ENCODE results near the gene DCC. TPM values are rescaled to one million over a fixed set of nuclear protein-coding genes. Genes with fewer than 3 reads are reported as not detected.
A peak's percentile ranks its signal among the peaks of the same experiment; 100 is the strongest.

DCC gene
- total and polyA plus RNA-seq, 4 donors = 0.16 to 5.3 (median 2.5) TPM

GRCh38 chr18:52334896-52335295, 5.1 kb upstream of the DCC start:
- no peak for TF ChIP-seq CTCF (IDR thresholded peaks at IDR 0.05; ENCODE audit: control extremely low read depth, extremely low read depth)
- Histone ChIP-seq H3K27me3 (ENCODE audit: control insufficient read depth in 3 of 3, insufficient read depth in 3 of 3, low read length in 2 of 3) (peaks cover 0 to 20% (median 9%) of the 10 kb centered on the region in 3 donors), H3K4me3 (no peak overlapping the region), H3K9ac (ENCODE audit: insufficient read depth in 1 of 2, low read length in 2 of 2) (no peak overlapping the region), H3K4me1 (ENCODE audit: control insufficient read depth in 5 of 5, insufficient read depth in 5 of 5, low read length in 5 of 5) (peaks cover 0 to 4% (median 0%) of the 10 kb centered on the region in 5 donors), H3K36me3 (ENCODE audit: control insufficient read depth in 4 of 4, insufficient read depth in 4 of 4, low read length in 4 of 4) (no peaks in the 10 kb centered on the region), H3K27ac (ENCODE audit: low read depth in 1 of 2, low read length in 1 of 2) (no peak overlapping the region), H3K9me3 (ENCODE audit: control insufficient read depth in 4 of 4, insufficient read depth in 3 of 4, low read length in 3 of 4) (peaks cover 0 to 11% (median 0%) of the 10 kb centered on the region in 4 donors)
- no peak for DNase-seq
- 71 to 77% methylated on average over 1 of the region's 1 CpG for WGBS, 2 donors
- ATAC-seq (ENCODE audit: insufficient read depth, low FRiP score) = no peak

- Histone ChIP-seq H3K4me1 (ENCODE audit: control insufficient read depth in 5 of 5, insufficient read depth in 5 of 5, low read length in 5 of 5) (peaks cover 0 to 23% (median 0%) of the 10 kb centered on the region in 5 donors), H3K9me3 (ENCODE audit: control insufficient read depth in 4 of 4, insufficient read depth in 3 of 4, low read length in 3 of 4) (peaks cover 0 to 11% (median 2%) of the 10 kb centered on the region in 4 donors), H3K4me3 (no peak overlapping the region), H3K9ac (ENCODE audit: insufficient read depth in 1 of 2, low read length in 2 of 2) (no peak overlapping the region), H3K27me3 (ENCODE audit: control insufficient read depth in 3 of 3, insufficient read depth in 3 of 3, low read length in 2 of 3) (peaks cover 7 to 44% (median 27%) of the 10 kb centered on the region in 3 donors), H3K36me3 (ENCODE audit: control insufficient read depth in 4 of 4, insufficient read depth in 4 of 4, low read length in 4 of 4) (no peaks in the 10 kb centered on the region), H3K27ac (ENCODE audit: low read depth in 1 of 2, low read length in 1 of 2) (no peak overlapping the region)
- TF ChIP-seq CTCF (IDR thresholded peaks at IDR 0.05; ENCODE audit: control extremely low read depth, extremely low read depth) = no peak
- no peak for ATAC-seq (ENCODE audit: insufficient read depth, low FRiP score)
- no peak for DNase-seq
- WGBS, 2 donors = 89 to 100% methylated on average over 1 of the region's 1 CpG
Observed at GRCh38 chr18:52337276-52337675, 2.7 kb upstream of the DCC start.

- no peak overlapping the region for H3K27ac ChIP-seq (ENCODE audit: low read depth in 1 of 2, low read length in 1 of 2)
- peaks cover 0 to 30% (median 0%) of the 10 kb centered on the region in 5 donors for H3K4me1 ChIP-seq (ENCODE audit: control insufficient read depth in 5 of 5, insufficient read depth in 5 of 5, low read length in 5 of 5)
- H3K9me3 ChIP-seq (ENCODE audit: control insufficient read depth in 4 of 4, insufficient read depth in 3 of 4, low read length in 3 of 4) = peaks cover 0 to 11% (median 2%) of the 10 kb centered on the region in 4 donors
- DNase-seq (peak in 2 of 3 donors; percentile 16 to 31), ATAC-seq (ENCODE audit: insufficient read depth, low FRiP score) (no peak)
- no peak overlapping the region for H3K4me3 ChIP-seq
- WGBS, 2 donors = 4% methylated on average over 32 of the region's 32 CpGs
- H3K27me3 ChIP-seq (ENCODE audit: control insufficient read depth in 3 of 3, insufficient read depth in 3 of 3, low read length in 2 of 3) = peaks cover 7 to 64% (median 35%) of the 10 kb centered on the region in 3 donors
- no peaks in the 10 kb centered on the region for H3K36me3 ChIP-seq (ENCODE audit: control insufficient read depth in 4 of 4, insufficient read depth in 4 of 4, low read length in 4 of 4)
- no peak for TF ChIP-seq CTCF (IDR thresholded peaks at IDR 0.05; ENCODE audit: control extremely low read depth, extremely low read depth)
- H3K9ac ChIP-seq (ENCODE audit: insufficient read depth in 1 of 2, low read length in 2 of 2) = no peak overlapping the region
Observed at GRCh38 chr18:52340406-52341102, 557 bp downstream of the DCC start.

Data from lung (tissue), 12 donors.